NOMO-1 (cell line): ENCODE data around the gene CST1.
"Not testable (repeated sequence)": the region's sequence is repeated elsewhere in the genome, so short reads cannot be mapped to it uniquely, and the experiment has no call there.

Source experiments
- DNase-seq, 2 experiments: peaks; one replicate each; lab custom pipeline; 2025; ENCODE audit not compliant: unreplicated experiment in 2 of 2; lab: John Stamatoyannopoulos, UW

CST1 gene

GRCh38 chr20:23750786-23751185, at the start of gene CST1:
TSS of gene CST1 (minus strand) at chr20:23750935. CDS start at chr20:23750866, 69 bp downstream.
- not testable (repeated sequence) for DNase-seq

- not testable (repeated sequence) for DNase-seq
Measured at GRCh38 chr20:23799216-23799847, 48.6 kb upstream of the CST1 start.

- no peak for DNase-seq
Measured at GRCh38 chr20:23795526-23795925, 44.8 kb upstream of the CST1 start.

GRCh38 chr20:23794841-23795240, 44.1 kb upstream of the CST1 start:
- no peak for DNase-seq

- no peak for DNase-seq
Measured at GRCh38 chr20:23794065-23794464, 43.3 kb upstream of the CST1 start.

- no peak for DNase-seq
Measured at GRCh38 chr20:23783447-23783846, 32.7 kb upstream of the CST1 start.

GRCh38 chr20:23782366-23782983, 31.7 kb upstream of the CST1 start:
- no peak for DNase-seq

GRCh38 chr20:23778676-23779075, 27.9 kb upstream of the CST1 start:
- not testable (repeated sequence) for DNase-seq

GRCh38 chr20:23777380-23777779, 26.6 kb upstream of the CST1 start:
- not testable (repeated sequence) for DNase-seq

- DNase-seq = no peak
Measured at GRCh38 chr20:23776067-23776771, 25.5 kb upstream of the CST1 start.

GRCh38 chr20:23774081-23774480, 23.3 kb upstream of the CST1 start:
- no peak for DNase-seq

GRCh38 chr20:23773579-23773978, 22.8 kb upstream of the CST1 start:
- no peak for DNase-seq

GRCh38 chr20:23773127-23773526, 22.4 kb upstream of the CST1 start:
- no peak for DNase-seq

GRCh38 chr20:23772074-23772473, 21.3 kb upstream of the CST1 start:
- no peak for DNase-seq

GRCh38 chr20:23770384-23770783, 19.6 kb upstream of the CST1 start:
- DNase-seq = no peak

- not testable (repeated sequence) for DNase-seq
Measured at GRCh38 chr20:23768520-23768919, 17.8 kb upstream of the CST1 start.

GRCh38 chr20:23766531-23766930, 15.8 kb upstream of the CST1 start:
- DNase-seq = no peak

GRCh38 chr20:23765578-23765977, 14.8 kb upstream of the CST1 start:
- no peak for DNase-seq

- not testable (repeated sequence) for DNase-seq
Measured at GRCh38 chr20:23764630-23765029, 13.9 kb upstream of the CST1 start.

- DNase-seq = no peak
Measured at GRCh38 chr20:23763345-23763744, 12.6 kb upstream of the CST1 start.

GRCh38 chr20:23759306-23759940, 8.7 kb upstream of the CST1 start:
- no peak for DNase-seq
